GM21515 (cell line): ENCODE data around the gene NIPAL3.

Experiments
- ATAC-seq: cut with Tn5 transposase; IDR thresholded peaks from one replicate; pipeline ENCODE4 v1.9.1; 2021; ENCODE audit not compliant: unreplicated experiment

NIPAL3 gene

DNA sequence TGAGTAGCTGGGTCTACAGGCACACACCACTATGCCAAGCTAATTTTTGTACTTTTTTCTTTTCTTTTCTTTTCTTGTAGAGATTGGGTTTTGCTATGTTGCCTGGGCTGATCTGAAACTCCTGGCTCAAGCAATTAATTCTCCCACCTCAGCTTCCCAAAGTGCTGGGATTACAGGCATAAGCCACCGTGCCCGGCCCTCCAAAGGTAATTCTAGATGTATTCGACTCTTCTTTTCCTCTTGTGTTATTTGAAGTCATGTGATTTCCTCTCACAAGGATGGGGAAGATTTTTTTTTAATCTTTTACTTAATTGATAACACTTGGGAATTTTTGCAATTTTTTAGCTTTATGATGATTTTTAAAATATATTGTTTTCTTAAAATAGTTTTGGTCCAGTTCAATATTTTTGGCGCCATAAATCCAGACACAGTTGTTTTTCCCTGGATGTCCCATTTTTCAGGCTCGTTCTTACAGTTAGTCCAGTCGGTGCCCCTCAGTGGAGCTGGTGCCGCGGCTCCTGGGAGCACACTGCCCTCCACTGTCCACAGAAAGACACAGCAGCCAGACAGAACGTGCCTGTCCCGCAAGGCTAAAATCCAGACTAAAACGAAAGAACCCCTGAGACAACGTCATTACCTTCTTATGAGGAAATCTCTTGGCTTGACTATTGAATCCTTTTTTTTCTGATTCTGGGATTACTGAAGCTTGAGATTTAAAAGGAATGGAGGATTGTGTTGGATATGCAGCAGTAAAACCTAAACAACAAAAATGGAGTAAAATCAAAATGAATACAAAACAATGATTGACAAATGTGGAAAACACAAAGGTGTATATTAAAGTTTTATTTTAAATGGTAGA lies 24.4 kb upstream of the NIPAL3 start:
- ATAC-seq: peak; percentile 44

DNA sequence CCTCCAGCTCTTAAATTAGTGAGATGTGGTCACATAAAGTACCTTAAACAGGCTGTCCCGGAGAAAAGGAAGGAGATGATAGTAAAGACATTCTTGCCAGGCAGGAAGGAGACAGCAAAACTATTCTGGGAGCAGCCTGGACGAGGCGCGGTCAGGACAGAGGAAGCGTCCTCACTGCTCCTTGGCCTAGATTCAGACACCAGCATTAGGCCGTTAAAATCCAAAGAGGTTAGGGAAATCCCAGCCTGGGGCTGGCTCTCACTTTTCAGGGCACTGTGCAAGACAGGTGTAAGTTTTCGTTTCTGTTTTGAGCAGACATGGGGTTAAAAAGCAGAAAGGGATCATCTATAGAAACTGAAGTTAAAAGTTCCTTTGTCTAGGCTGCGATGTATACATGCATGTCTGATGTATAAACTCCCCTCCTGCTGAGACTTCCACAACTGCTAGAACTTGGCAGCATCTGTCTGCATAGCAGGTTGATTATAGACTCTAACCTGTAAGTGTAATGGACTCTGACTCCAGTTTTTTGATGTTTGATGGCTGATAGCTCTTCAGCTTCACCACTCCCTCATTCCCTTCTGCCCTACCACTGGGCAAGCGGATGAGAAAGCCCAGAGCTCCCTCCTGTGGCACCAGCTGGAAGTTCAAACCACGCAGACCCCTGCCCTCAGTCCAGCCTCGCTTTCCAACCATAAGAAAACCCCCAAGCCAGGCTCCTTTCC lies 23.6 kb upstream of the NIPAL3 start:
- ATAC-seq: peak; percentile 65

- ATAC-seq: no peak
These were observed 23.0 kb upstream of the NIPAL3 start for GRCh38 chr1:24392604-24392946.

DNA sequence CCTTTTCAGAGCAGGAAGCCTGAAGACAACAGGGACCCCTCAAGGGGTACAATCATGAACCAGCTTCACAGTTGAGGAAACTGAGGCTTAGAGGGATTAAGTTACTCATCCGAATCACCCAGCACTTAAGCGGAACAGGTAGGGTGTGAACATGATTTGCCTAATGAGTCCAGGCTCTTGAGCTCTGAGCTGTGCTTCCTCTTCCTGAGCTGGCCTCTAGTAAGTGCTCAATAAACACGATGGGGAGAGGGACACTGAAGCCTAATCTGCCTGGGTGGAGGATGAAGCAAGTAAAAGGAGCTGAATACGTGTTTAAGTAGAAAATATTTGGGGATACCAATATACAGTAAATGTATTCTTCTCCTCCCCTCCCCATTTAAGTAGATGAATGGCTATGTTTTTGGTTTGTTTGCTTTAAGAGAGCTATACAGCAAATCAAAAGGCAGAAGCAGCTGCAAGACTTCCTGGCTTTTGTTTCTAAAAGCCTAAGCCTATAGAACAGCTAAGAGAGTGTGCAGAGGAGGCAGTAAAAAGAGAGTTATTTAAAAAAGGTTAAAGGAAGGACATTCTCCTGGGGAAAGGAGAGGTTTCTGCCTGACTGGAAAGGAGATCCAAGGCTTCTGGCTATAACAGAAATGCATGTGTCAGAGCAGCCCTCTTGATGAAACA lies 22.5 kb upstream of the NIPAL3 start:
- ATAC-seq: no peak

DNA sequence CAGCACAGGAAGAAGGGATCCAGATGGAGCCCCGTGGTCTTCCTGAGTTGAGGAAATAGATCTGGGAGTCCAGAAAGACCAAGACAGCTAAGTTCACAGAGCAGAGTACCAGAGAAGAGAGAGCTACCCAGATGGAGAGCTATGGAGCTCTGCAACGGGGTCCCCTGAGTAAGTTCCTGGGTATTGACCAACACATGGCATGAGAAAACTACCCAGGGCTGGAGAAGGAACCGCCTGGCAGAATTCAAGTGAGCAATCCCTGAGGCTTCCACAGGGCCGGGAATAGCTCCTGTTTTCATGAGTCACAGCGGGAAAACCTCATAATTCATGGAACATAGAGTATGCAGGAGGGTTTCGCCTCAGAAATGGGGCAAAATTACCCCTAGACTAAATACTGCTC lies 21.7 kb upstream of the NIPAL3 start:
- ATAC-seq: no peak

- ATAC-seq: no peak
These were observed 15.5 kb upstream of the NIPAL3 start for GRCh38 chr1:24400065-24400464.

DNA sequence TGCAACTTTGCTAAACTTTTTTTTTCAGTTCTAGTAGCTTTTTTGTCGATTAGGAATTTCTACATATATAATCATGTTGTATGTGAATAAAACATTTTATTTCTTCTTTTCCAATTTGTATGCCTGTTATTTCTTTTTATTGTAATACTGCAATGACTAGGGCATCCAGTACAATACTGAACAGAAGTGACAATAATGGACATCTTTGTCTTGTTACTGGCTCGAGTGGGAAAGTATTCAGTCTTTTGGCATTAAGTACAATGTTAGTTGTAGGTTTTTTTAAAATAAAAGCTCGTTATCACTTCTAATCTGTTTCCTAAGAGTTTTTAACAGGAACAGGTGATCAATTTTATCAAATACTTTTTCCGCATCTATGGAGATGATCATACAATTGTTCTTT lies 11.8 kb upstream of the NIPAL3 start:
- no peak for ATAC-seq

DNA sequence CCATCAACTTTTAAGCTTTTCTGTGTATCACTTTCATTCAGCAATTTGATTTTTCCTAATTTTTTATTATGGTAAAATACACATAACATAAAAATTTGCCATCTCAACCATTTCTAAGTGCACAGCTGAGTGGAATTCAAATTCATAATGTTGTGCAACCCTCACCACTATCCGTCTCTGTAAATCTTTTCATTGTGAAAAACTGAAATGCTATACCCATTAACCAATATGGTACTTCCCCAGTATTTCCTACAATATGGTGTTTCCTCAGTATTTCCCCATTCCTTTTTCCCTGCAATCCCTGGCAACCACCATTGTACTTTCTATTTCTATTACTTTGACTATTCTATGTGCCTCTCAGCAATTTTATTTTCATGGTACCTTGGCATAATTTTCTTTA lies 8.8 kb upstream of the NIPAL3 start:
- no peak for ATAC-seq

DNA sequence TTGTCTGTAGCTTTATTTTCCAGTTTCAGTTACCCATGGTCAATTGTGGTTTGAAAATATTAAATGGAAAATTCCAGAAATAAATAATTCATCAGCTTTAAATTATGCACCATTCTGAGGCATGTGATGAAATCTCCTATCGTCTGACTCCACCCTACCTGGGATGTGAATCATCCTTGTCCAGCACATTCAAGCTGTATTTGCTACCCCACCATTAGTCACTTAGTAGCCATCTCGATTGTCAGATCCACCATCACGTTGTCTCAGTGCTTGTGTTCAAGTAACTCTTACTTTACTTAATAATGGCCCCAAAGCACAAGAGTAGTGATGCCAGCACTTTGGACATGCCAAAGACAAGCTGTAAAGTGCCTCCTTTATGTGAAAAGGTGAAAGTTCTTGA lies 6.1 kb upstream of the NIPAL3 start:
- ATAC-seq: no peak

GRCh38 chr1:24410750-24411149 lies 4.9 kb upstream of the NIPAL3 start:
- ATAC-seq: no peak

DNA sequence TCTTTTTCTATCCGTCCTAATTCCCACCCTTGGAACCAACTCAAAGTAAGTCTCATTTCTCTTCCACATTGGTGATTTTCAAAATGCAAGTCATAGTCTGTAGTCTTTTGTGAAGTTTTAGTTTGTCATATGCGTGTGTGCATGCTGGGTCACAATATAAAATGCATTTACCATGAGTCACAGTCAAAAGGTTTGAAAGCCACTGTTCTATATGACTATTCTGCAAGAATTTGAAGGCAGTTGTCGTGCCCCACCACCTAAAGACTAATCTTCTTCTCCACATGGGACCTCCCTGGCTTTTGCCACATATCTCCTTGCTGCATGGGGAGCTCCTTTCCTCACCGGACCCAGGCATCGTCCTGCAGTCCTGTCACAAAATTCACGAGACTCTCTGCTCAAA lies 3.6 kb upstream of the NIPAL3 start:
- ATAC-seq: no peak

GRCh38 chr1:24412408-24412807 lies 3.2 kb upstream of the NIPAL3 start:
- no peak for ATAC-seq

DNA sequence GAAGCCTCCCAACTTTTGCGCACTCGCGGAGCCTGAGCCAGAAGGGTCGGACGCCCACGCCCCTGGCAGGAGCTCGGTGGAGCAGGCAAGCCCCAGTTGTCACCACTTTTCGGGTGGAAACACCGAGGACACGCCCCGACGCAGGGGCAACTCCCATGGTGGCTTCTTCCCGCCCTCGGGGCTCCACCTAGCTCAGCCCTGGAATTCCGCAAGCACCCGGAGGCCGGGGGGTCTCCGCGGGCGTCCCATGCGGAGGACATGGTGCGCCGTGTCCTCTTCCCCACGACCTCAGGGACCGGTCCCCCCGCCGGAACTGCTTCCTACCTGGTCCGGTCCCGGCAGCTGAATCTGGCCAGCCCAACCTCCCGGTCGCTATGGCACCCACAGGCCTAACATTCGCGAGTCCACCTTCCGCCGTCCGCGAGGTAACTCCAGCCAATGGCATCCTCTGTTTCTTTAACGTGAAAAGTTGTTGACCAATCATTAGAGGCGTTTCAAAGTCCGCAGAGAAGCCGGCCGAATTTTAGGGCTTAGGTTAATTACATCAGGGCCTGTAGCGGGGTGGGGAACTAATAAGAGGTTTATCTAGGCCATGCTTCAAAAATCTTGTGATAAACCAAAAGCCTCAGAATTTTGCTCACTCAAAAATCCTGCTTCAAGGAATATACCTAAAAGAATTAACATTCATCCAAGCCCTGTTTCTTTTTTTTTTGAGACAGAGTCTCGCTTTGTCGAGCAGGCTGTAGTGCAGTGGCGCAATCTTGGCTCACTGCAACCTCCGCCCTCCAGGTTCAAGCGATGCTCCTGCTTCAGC lies 2.0 kb upstream of the NIPAL3 start, which contains the start of gene STPG1:
STPG1 (minus strand) TSS at position 433 of the 814 bp plus-strand sequence. CDS start 12,394 bp downstream, outside the sequence.
- ATAC-seq: no peak

GRCh38 chr1:24414775-24415333 lies 748 bp upstream of the NIPAL3 start:
- no peak for ATAC-seq

- no peak for ATAC-seq
These were observed 486 bp downstream of the NIPAL3 start for GRCh38 chr1:24415910-24416665.

DNA sequence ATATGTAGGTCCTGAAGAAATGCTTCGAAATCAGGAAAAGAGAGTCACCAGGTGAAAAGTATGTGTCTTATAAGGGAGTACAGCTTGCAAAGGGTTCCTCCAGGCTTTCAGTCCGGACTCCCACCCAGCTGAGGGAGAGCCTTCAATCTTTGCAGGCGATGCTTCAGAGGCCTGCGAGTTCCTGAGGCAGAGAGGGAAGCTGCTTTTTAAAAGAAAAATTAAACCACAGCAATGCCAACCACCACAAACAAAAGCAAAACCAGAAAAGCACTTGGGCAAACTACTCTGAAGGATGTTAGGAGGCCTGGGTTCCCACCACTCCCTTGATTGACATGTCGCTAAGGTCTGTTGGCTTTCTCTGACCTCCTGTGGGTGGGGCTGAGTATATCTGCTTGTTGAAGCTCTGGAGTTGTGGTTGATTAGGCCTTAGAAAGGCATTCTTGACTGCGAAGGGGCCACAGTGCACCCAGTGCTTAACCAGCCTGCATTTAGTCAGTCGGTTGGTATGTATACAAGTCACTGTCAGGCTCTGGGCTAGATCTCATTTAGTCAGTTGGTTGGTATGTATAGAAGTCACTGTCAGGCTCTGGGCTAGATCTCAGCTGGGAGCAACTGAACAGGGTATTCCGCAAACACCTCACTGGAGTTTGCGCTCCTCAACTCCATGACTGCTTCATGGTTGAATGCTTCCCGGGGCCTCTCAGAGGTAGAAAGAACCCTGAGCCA lies 1.2 kb downstream of the NIPAL3 start:
- ATAC-seq: no peak

GRCh38 chr1:24417681-24418080 lies 2.1 kb downstream of the NIPAL3 start:
- ATAC-seq: no peak

DNA sequence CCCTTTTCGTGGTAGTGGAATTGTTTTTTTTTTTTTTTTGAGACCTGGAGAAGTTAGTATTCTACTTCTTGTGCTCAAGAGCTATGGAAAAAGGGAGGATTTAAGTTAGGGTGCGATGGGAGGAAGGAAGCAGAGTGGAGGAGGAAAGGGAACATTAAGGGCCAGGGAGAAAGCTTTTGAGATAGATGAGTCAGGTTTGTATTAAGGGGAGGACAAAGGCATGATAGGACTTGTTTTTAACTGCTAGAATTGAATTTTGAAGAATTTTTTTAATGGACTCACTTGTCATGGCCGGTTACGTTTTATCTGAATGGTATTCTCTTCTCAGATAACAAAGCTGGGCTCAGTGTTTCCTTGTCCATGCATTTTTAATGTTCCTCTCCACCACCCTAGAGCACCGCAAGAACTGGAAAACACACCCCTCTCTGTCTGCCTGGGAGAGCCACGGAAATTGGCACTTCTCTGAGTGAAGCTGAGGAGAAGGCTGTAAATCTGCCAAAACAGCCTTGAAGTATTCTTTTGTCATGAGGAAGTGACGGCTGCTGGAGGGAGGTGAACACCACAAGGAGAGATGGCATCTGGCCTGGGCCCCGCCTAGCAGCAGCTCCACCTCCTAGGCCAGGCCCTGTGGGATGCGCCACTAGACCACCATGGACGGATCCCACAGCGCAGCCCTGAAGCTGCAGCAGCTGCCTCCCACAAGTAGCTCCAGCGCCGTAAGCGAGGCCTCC lies 3.5 kb downstream of the NIPAL3 start:
- no peak for ATAC-seq

- ATAC-seq: no peak
These were observed 4.9 kb downstream of the NIPAL3 start for GRCh38 chr1:24420547-24420946.
